GM12878 (cell line): ENCODE results near the gene CMC4. TPM values are rescaled to one million over a fixed set of nuclear protein-coding genes. Genes with fewer than 3 reads are reported as not detected.
A peak's percentile ranks its signal among the peaks of the same experiment; 100 is the strongest.

ENCODE experiments used
- ATAC-seq: fragments of 200-7000 bp; cut with Tn5 transposase; 3 replicates; pipeline ENCODE4 v1.9.1; 2020; ENCODE audit warnings: mild to moderate bottlenecking, moderate library complexity
- BruUV-seq: library from RNA; stranded (reverse); fragments of 400-500 nt; replicated peaks from 2 replicates; lab custom pipeline; 2021; lab: Mats Ljungman, UMichigan
- CTCF ChIA-PET: fragments of 300-600 bp; sonication (Branson Sonifier 250); formaldehyde crosslinking; extraction: SDS; loops from one replicate; lab custom pipeline; 2021; ENCODE audit warnings: inconsistent platforms; lab: Yijun Ruan, JAX
- POLR2A ChIA-PET: fragments of 350-600 bp; formaldehyde crosslinking; extraction: SDS; loops from one replicate; lab custom pipeline; 2021; ENCODE audit warnings: inconsistent platforms; lab: Charles Lee
- RAD21 ChIA-PET: fragments of 300-600 bp; sonication (Branson Sonifier 250); formaldehyde crosslinking; loops from one replicate; lab custom pipeline; 2023; ENCODE audit warnings: antibody characterized with exemption; ENCODE audit not compliant: unreplicated experiment; lab: Charles Lee
- SMC1A ChIA-PET: fragments of 300-600 bp; sonication (Branson Sonifier 250); formaldehyde crosslinking; loops from one replicate; lab custom pipeline; 2023; ENCODE audit not compliant: unreplicated experiment, uncharacterized antibody; lab: Charles Lee
- DNase-seq: peaks from one replicate; pipeline ENCODE4 v3.0.0-alpha.2; 2011; ENCODE audit warnings: low read depth, low spot score
- FAIRE-seq: peaks from 3 replicates; lab custom pipeline; 2011; peaks lifted over from hg19 to GRCh38; lab: Jason Lieb, UNC
- H2AFZ ChIP-seq: 2 replicates; pipeline ENCODE4 v1.6.0; 2011; ENCODE audit warnings: low read depth, low read length, control low read depth; ENCODE audit not compliant: control insufficient read depth
- H3K27ac ChIP-seq: 2 replicates; pipeline ENCODE4 v1.5.1; 2011; ENCODE audit warnings: control low read depth; ENCODE audit not compliant: control insufficient read depth, insufficient read depth
- H3K27me3 ChIP-seq, 2 experiments: replicated peaks in 1 of 2; 2 replicates each; pipeline versions ENCODE4 v1.6.0 to v1.6.1; 2011; ENCODE audit warnings: low read length in 1 of 2; ENCODE audit not compliant: control insufficient read depth in 2 of 2, insufficient read depth in 2 of 2
- H3K36me3 ChIP-seq, 2 experiments: 2 replicates each; pipeline ENCODE4 v1.5.1; 2011; ENCODE audit warnings: low read length in 1 of 2; ENCODE audit not compliant: control insufficient read depth in 2 of 2, insufficient read depth in 2 of 2
- H3K4me1 ChIP-seq: 2 replicates; pipeline ENCODE4 v1.6.1; 2011; ENCODE audit warnings: mild to moderate bottlenecking, low read length, moderate library complexity, mixed read lengths; ENCODE audit not compliant: control insufficient read depth, insufficient read depth
- H3K4me2 ChIP-seq: 2 replicates; pipeline ENCODE4 v1.6.0; 2011; ENCODE audit warnings: control low read depth; ENCODE audit not compliant: control insufficient read depth, insufficient read depth
- H3K4me3 ChIP-seq: fragments of 200-600 bp; sonication (generic); 2 replicates; pipeline ENCODE4 v1.5.1; 2016
- H3K79me2 ChIP-seq: 2 replicates; pipeline ENCODE4 v1.6.0; 2011; ENCODE audit warnings: low read length; ENCODE audit not compliant: control insufficient read depth, insufficient read depth
- H3K9ac ChIP-seq: 2 replicates; pipeline ENCODE4 v1.8.0; 2011; ENCODE audit warnings: low read length, control low read depth, mixed read lengths; ENCODE audit not compliant: control insufficient read depth, insufficient read depth
- H3K9me3 ChIP-seq: replicated peaks from 3 replicates; pipeline ENCODE4 v1.5.1; 2011; ENCODE audit warnings: mild to moderate bottlenecking, low read length; ENCODE audit not compliant: control insufficient read depth, insufficient read depth
- H4K20me1 ChIP-seq: 2 replicates; pipeline ENCODE4 v1.6.0; 2011; ENCODE audit not compliant: control insufficient read depth, insufficient read depth
- BCL11A ChIP-seq: IDR thresholded peaks from 2 replicates; pipeline ENCODE4 v1.6.1; 2011; ENCODE audit warnings: low read depth, low read length
- BHLHE40 ChIP-seq, 2 experiments: fragments of 450-650 bp in 1 of 2; IDR thresholded peaks; 2 replicates each; pipeline ENCODE4 v1.6.1; 2011 to 2017; ENCODE audit warnings: low read depth in 2 of 2, borderline replicate concordance in 1 of 2, improper control_type of control experiment in 1 of 2, low read length in 1 of 2, mild to moderate bottlenecking in 1 of 2
- CBX3 ChIP-seq: fragments of 200-600 bp; sonication (generic); IDR thresholded peaks from 2 replicates; pipeline ENCODE4 v1.6.1; 2016; ENCODE audit warnings: low read depth, borderline replicate concordance
- EP300 ChIP-seq, 2 experiments: fragments of 150-350 bp in 1 of 2; IDR thresholded peaks; 2 replicates each; pipeline ENCODE4 v1.6.1; 2011 to 2012; ENCODE audit warnings: low read depth in 2 of 2, low read length in 2 of 2, borderline replicate concordance in 1 of 2, improper control_type of control experiment in 1 of 2, inconsistent platforms in 1 of 2; ENCODE audit not compliant: control insufficient read depth in 1 of 2
- FOXM1 ChIP-seq: IDR thresholded peaks from 2 replicates; pipeline ENCODE4 v1.6.1; 2012; ENCODE audit warnings: low read depth, mild to moderate bottlenecking, inconsistent platforms, low read length, moderate library complexity
- NFIC ChIP-seq: IDR thresholded peaks from 2 replicates; pipeline ENCODE4 v1.6.1; 2012; ENCODE audit warnings: low read depth, mild to moderate bottlenecking, inconsistent platforms, low read length, moderate library complexity
- NRF1 ChIP-seq: conservative IDR thresholded peaks from 2 replicates; pipeline ENCODE4 v1.6.1; 2011; ENCODE audit warnings: mild to moderate bottlenecking, low read depth, low read length, improper control_type of control experiment
- PAX5 ChIP-seq: IDR thresholded peaks from 2 replicates; pipeline ENCODE4 v1.6.1; 2011; ENCODE audit warnings: low read depth, low read length, borderline replicate concordance
- POLR2A ChIP-seq: IDR thresholded peaks from 2 replicates; pipeline ENCODE4 v1.6.1; 2011; ENCODE audit warnings: low read depth, mild to moderate bottlenecking, low read length
- POU2F2 ChIP-seq: IDR thresholded peaks from 3 replicates; pipeline ENCODE4 v1.6.1; 2011; ENCODE audit warnings: low read depth, mild to moderate bottlenecking, low read length, borderline replicate concordance
- RAD21 ChIP-seq: IDR thresholded peaks from 2 replicates; pipeline ENCODE4 v1.6.1; 2011; ENCODE audit warnings: mild to moderate bottlenecking, low read depth, low read length, moderate library complexity; ENCODE audit not compliant: insufficient read depth
- SMC3 ChIP-seq: IDR thresholded peaks from 2 replicates; pipeline ENCODE4 v1.6.1; 2011; ENCODE audit warnings: low read length, improper control_type of control experiment, borderline replicate concordance
- WRNIP1 ChIP-seq: IDR thresholded peaks from 2 replicates; pipeline ENCODE4 v1.6.1; 2011; ENCODE audit warnings: low read depth, low read length, improper control_type of control experiment, borderline replicate concordance
- ZNF207 ChIP-seq: fragments of 450-650 bp; IDR thresholded peaks from 2 replicates; pipeline ENCODE4 v1.6.1; 2014; ENCODE audit warnings: antibody characterized with exemption, mild to moderate bottlenecking, borderline replicate concordance
- ZNF274 ChIP-seq: IDR thresholded peaks from one replicate; pipeline ENCODE4 v1.8.0; 2011; ENCODE audit not compliant: insufficient read length, insufficient read depth
- ZNF384 ChIP-seq: IDR thresholded peaks from 2 replicates; pipeline ENCODE4 v1.6.1; 2012; ENCODE audit warnings: low read depth, mild to moderate bottlenecking, low read length, improper control_type of control experiment, borderline replicate concordance
- WGBS: methylation state at CpG from one replicate; pipeline ENCODE4 v1.1.6; 2016; ENCODE audit warnings: low lambda C conversion rate; ENCODE audit not compliant: insufficient replicate concordance, insufficient coverage; ENCODE audit errors: missing lambda C conversion rate; 5-methylcytosine and 5-hydroxymethylcytosine counted together
- in situ Hi-C: fragments of 300-500 bp; cut with MboI; formaldehyde crosslinking; loops from 9 replicates; pipeline ENCODE4 v1.14.3; 2018; ENCODE audit warnings: mixed read lengths
- intact Hi-C: fragments of 100-400 bp; cut with micrococcal nuclease; formaldehyde crosslinking; loops from one replicate; pipeline ENCODE4 v1.14.2; 2022; ENCODE audit not compliant: unreplicated experiment
- polyA plus RNA-seq, 11 experiments: library from polyadenylated mRNA; depleted of rRNA in 4 of 11; unstranded in 6 of 11; stranded (reverse) in 5 of 11; fragments of >200 nt; fragmentation: Nextera tagmentation in 4 of 11; fragmentation: Illumina TruSeq in 1 of 11; extraction: Ambion mirVana in 4 of 11; extraction: Trizol in 1 of 11; gene quantifications; 1 replicate in 1 of 11; 2 replicates in 10 of 11; pipeline versions ENCODE4 v1.2.1 to v1.2.3, GENCODE V29; 2011 to 2016; ENCODE audit warnings: inconsistent platforms in 2 of 11, missing spikeins in 2 of 11, low read depth in 1 of 11
- total RNA-seq, 4 experiments: library from RNA; depleted of rRNA in 3 of 4; stranded (reverse); fragments of >200 nt in 3 of 4; fragmentation: Illumina TruSeq in 1 of 4; extraction: Trizol in 1 of 4; gene quantifications; 2 replicates each; pipeline versions ENCODE4 v1.2.1 to v1.2.3, GENCODE V29; 2013 to 2021
- TF ChIP-seq, protein P1 (sequence below): fragments of 450-650 bp; IDR thresholded peaks from 2 replicates; pipeline ENCODE4 v1.6.1; 2016; ENCODE audit warnings: mild to moderate bottlenecking
- TF ChIP-seq, protein P2 (sequence below): fragments of 450-650 bp; formaldehyde crosslinking; IDR thresholded peaks from 2 replicates; pipeline ENCODE4 v1.4.0; 2022; ENCODE audit warnings: mild to moderate bottlenecking, moderate library complexity
- TF ChIP-seq, protein P3 (sequence below): IDR thresholded peaks from 2 replicates; pipeline ENCODE4 v1.6.1; 2011; ENCODE audit warnings: borderline replicate concordance, low read depth, mild to moderate bottlenecking, moderate library complexity, mixed read lengths, low read length; ENCODE audit not compliant: insufficient read depth; ENCODE audit errors: extremely low read length

The CMC4 gene
- total and polyA plus RNA-seq, 10 of the 15 experiments (the other 5 are each of a cell fraction or from before 2014, with no cell fraction given), result 5.8 to 36.4 (median 21.0) TPM

DNA sequence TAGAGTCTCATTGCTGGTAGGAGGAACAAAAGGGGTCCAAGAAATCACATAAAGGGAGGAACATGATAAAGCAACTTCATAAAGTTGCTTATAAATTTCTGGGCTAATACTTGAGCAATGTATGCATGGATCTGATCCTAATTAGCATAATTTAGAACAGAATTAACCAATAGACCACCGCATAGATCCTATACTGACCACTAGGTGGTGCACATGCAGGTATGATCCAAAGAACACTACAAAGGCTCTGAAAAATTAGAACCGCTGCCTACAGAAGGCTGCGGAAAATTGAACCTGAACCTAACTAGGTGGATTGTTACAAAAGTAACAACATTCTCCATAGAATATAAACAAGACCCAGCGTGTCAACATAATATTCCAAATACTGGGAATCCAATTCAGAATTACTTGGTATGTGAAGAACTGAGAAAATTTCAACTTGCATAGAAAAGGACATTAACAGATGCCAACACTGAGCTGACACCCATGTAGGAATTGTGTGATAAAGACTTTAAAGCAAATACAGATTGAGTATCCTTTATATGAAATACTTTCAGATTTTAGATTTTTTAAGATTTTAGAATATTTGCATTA is 23.6 kb upstream of the CMC4 start:
- ChIA-PET POLR2A (no interaction called here), SMC1A (interaction anchor here (0.9 to 1.7 kb wide), 6 partner anchors 10 to 555 kb away, joined by 3 to 5 read pairs (median 4); no protein-coding TSS in a partner anchor), CTCF (interaction anchor here (0.7 to 4.0 kb wide), 21 partner anchors 9 to 518 kb away, joined by 3 to 18 read pairs (median 5); partner anchors contain the start of genes SPRY3, TMLHE and VBP1), RAD21 (interaction anchor here (0.8 kb wide), 1 partner anchor 10 kb away, joined by 3 read pairs; no protein-coding TSS in a partner anchor)
- no peak for DNase-seq
- in situ Hi-C loops (no loop called here), intact Hi-C loops (loop anchor here (1.0 kb wide), 1 partner anchor 726 kb away; no protein-coding TSS in a partner anchor)
- H3K27me3 ChIP-seq, result no peaks in the 10 kb centered on the region
- peak; percentile 23 for FAIRE-seq
- H3K36me3 ChIP-seq, result no peaks in the 10 kb centered on the region; a peak in 1 of 4 replicates
- no peak overlapping the region for H3K4me3 ChIP-seq
- peak; percentile 82 for ATAC-seq
- no peak overlapping the region for H2AFZ ChIP-seq
- H3K4me2 ChIP-seq, result no peak overlapping the region
- H3K9ac ChIP-seq, result no peak overlapping the region
- no peaks in the 10 kb centered on the region for H3K79me2 ChIP-seq
- WGBS, result 53% methylated on average over 4 of the region's 4 CpGs
- H3K4me1 ChIP-seq, result no peaks in the 10 kb centered on the region
- no peaks in the 10 kb centered on the region for H3K9me3 ChIP-seq
- H4K20me1 ChIP-seq, result no peaks in the 10 kb centered on the region
- H3K27ac ChIP-seq, result no peak overlapping the region
- no TSS peak for BruUV-seq
- TF ChIP-seq BCL11A (no peak), POU2F2 (0 out of 3 replicates have a peak, but pooled peaks have one; percentile 17), WRNIP1 (no peak), ZNF384 (no peak), ZNF207 (no peak), FOXM1 (no peak), ZNF274 (no peak), POLR2A (no peak), NFIC (no peak), PAX5 (no peak), SMC3 (peak; percentile 52; the same call in 1 of the 2 replicates), RAD21 (peak; percentile 54), CBX3 (no peak), NRF1 (no peak), EP300 (IDR thresholded peaks at IDR 0.05; ENCODE audit: borderline replicate concordance in 1 of 2, control insufficient read depth in 1 of 2, low read depth in 2 of 2, low read length in 2 of 2) (no peak), BHLHE40 (IDR thresholded peaks at IDR 0.05; ENCODE audit: borderline replicate concordance in 1 of 2, low read depth in 2 of 2, low read length in 1 of 2) (no peak)
- TF ChIP-seq, protein P1, sequence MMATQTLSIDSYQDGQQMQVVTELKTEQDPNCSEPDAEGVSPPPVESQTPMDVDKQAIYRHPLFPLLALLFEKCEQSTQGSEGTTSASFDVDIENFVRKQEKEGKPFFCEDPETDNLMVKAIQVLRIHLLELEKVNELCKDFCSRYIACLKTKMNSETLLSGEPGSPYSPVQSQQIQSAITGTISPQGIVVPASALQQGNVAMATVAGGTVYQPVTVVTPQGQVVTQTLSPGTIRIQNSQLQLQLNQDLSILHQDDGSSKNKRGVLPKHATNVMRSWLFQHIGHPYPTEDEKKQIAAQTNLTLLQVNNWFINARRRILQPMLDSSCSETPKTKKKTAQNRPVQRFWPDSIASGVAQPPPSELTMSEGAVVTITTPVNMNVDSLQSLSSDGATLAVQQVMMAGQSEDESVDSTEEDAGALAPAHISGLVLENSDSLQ, result no peak
- TF ChIP-seq, protein P2, sequence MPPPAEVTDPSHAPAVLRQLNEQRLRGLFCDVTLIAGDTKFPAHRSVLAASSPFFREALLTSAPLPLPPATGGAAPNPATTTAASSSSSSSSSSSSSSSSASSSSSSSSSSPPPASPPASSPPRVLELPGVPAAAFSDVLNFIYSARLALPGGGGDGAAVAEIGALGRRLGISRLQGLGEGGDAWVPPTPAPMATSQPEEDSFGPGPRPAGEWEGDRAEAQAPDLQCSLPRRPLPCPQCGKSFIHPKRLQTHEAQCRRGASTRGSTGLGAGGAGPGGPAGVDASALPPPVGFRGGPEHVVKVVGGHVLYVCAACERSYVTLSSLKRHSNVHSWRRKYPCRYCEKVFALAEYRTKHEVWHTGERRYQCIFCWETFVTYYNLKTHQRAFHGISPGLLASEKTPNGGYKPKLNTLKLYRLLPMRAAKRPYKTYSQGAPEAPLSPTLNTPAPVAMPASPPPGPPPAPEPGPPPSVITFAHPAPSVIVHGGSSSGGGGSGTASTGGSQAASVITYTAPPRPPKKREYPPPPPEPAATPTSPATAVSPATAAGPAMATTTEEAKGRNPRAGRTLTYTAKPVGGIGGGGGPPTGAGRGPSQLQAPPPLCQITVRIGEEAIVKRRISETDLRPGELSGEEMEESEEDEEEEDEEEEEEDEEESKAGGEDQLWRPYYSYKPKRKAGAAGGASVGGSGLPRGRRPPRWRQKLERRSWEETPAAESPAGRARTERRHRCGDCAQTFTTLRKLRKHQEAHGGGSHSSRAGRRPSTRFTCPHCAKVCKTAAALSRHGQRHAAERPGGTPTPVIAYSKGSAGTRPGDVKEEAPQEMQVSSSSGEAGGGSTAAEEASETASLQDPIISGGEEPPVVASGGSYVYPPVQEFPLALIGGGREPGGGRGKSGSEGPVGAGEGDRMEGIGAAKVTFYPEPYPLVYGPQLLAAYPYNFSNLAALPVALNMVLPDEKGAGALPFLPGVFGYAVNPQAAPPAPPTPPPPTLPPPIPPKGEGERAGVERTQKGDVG, result no peak
- TF ChIP-seq, protein P3, sequence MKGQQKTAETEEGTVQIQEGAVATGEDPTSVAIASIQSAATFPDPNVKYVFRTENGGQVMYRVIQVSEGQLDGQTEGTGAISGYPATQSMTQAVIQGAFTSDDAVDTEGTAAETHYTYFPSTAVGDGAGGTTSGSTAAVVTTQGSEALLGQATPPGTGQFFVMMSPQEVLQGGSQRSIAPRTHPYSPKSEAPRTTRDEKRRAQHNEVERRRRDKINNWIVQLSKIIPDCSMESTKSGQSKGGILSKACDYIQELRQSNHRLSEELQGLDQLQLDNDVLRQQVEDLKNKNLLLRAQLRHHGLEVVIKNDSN, result no peak
